DOHH2 (cell line): Measurements from ENCODE around the gene FRMD4B.

Experiments used
- H3F3A ChIP-seq: fragments of 200-600 bp; sonication (generic), shearing (Covaris generic); 2 replicates; pipeline ENCODE4 v1.6.0; 2016; ENCODE audit warnings: antibody characterized with exemption, mild to moderate bottlenecking; ENCODE audit not compliant: control insufficient read depth, insufficient read depth
- H3K27ac ChIP-seq: fragments of 200-600 bp; sonication (generic); 2 replicates; pipeline ENCODE4 v1.5.1; 2014; ENCODE audit warnings: low read depth, mild to moderate bottlenecking, low read length, moderate library complexity
- H3K27me3 ChIP-seq: fragments of 200-600 bp; sonication (generic); 2 replicates; pipeline ENCODE4 v1.6.1; 2014; ENCODE audit warnings: mild to moderate bottlenecking, low read length, mixed read lengths; ENCODE audit not compliant: control insufficient read depth
- H3K36me3 ChIP-seq: fragments of 200-600 bp; sonication (generic); 2 replicates; pipeline ENCODE4 v1.6.1; 2014; ENCODE audit warnings: mild to moderate bottlenecking, low read length, moderate library complexity, mixed read lengths; ENCODE audit not compliant: control insufficient read depth
- H3K4me1 ChIP-seq: fragments of 200-600 bp; sonication (generic); 2 replicates; pipeline ENCODE4 v1.6.1; 2014; ENCODE audit warnings: mild to moderate bottlenecking, low read length, mixed read lengths; ENCODE audit not compliant: control insufficient read depth
- H3K4me2 ChIP-seq: fragments of 200-600 bp; sonication (generic); 2 replicates; pipeline ENCODE4 v1.6.0; 2014; ENCODE audit warnings: mild to moderate bottlenecking, low read length, moderate library complexity
- H3K4me3 ChIP-seq: fragments of 200-600 bp; sonication (generic); 2 replicates; pipeline ENCODE4 v1.5.1; 2014; ENCODE audit warnings: mild to moderate bottlenecking, low read length, mixed read lengths
- H3K79me2 ChIP-seq: fragments of 200-600 bp; sonication (generic); 2 replicates; pipeline ENCODE4 v1.6.1; 2014; ENCODE audit warnings: mild to moderate bottlenecking, low read length, mixed read lengths; ENCODE audit not compliant: control insufficient read depth
- H3K9me2 ChIP-seq: fragments of 200-600 bp; sonication (generic); replicated peaks from 2 replicates; pipeline ENCODE4 v1.6.1; 2014; ENCODE audit warnings: mild to moderate bottlenecking, low read length, mixed read lengths; ENCODE audit not compliant: control insufficient read depth
- H3K9me3 ChIP-seq: fragments of 200-600 bp; sonication (generic); 2 replicates; pipeline ENCODE4 v1.6.1; 2014; ENCODE audit warnings: antibody characterized with exemption, low read length, mixed read lengths; ENCODE audit not compliant: control insufficient read depth, insufficient read depth
- H4K20me1 ChIP-seq: fragments of 200-600 bp; sonication (generic); 2 replicates; pipeline ENCODE4 v1.6.0; 2014; ENCODE audit warnings: low read depth, mild to moderate bottlenecking, antibody characterized with exemption, low read length, moderate library complexity; ENCODE audit not compliant: control insufficient read depth, insufficient read depth
- EZH2phosphoT487 ChIP-seq: fragments of 200-600 bp; sonication (generic); IDR thresholded peaks from 2 replicates; pipeline ENCODE4 v1.6.1; 2017; ENCODE audit warnings: borderline replicate concordance, mild to moderate bottlenecking, antibody characterized with exemption, low read length, moderate library complexity, mixed read lengths
- TF ChIP-seq, protein P1 (sequence below): fragments of 200-600 bp; sonication (generic); IDR thresholded peaks from one replicate; pipeline ENCODE4 v1.5.1; 2014; ENCODE audit warnings: antibody characterized with exemption, mild to moderate bottlenecking, low read depth, low read length; ENCODE audit not compliant: poor library complexity, severe bottlenecking

Gene FRMD4B

DNA sequence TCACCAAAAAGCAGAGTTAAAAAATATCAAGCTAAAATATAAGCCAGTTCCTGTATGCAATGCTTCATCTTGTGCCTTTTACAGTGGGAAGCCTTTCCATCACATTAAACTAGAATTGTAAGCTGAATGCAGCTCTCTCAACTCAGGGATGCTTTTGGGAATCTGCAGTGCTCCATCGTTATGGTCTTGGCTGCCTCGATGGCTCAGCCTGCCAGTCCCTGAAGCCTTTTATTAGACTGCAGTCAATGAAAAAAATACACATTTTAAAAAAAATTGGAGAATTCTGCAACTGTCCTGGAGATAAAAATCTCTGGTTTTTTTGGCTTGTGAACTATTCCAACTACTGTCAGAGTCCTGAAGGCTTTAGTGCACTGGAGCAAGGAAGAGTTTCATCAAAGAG is 53.0 kb downstream of the FRMD4B start:
- Histone ChIP-seq H3K4me2 (no peak overlapping the region), H3K4me3 (no peak overlapping the region), H3K79me2 (no peaks in the 10 kb centered on the region), H4K20me1 (no peaks in the 10 kb centered on the region), H3K27ac (no peak overlapping the region), H3F3A (no peaks in the 10 kb centered on the region), H3K36me3 (no peaks in the 10 kb centered on the region), H3K9me2 (no peaks in the 10 kb centered on the region), H3K4me1 (no peaks in the 10 kb centered on the region), H3K27me3 (no peaks in the 10 kb centered on the region), H3K9me3 (peaks cover 3% of the 10 kb centered on the region; the same call in 1 of the 2 replicates)
- TF ChIP-seq, protein P1, sequence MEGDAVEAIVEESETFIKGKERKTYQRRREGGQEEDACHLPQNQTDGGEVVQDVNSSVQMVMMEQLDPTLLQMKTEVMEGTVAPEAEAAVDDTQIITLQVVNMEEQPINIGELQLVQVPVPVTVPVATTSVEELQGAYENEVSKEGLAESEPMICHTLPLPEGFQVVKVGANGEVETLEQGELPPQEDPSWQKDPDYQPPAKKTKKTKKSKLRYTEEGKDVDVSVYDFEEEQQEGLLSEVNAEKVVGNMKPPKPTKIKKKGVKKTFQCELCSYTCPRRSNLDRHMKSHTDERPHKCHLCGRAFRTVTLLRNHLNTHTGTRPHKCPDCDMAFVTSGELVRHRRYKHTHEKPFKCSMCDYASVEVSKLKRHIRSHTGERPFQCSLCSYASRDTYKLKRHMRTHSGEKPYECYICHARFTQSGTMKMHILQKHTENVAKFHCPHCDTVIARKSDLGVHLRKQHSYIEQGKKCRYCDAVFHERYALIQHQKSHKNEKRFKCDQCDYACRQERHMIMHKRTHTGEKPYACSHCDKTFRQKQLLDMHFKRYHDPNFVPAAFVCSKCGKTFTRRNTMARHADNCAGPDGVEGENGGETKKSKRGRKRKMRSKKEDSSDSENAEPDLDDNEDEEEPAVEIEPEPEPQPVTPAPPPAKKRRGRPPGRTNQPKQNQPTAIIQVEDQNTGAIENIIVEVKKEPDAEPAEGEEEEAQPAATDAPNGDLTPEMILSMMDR, result no peak
- TF ChIP-seq EZH2phosphoT487, result no peak

DNA sequence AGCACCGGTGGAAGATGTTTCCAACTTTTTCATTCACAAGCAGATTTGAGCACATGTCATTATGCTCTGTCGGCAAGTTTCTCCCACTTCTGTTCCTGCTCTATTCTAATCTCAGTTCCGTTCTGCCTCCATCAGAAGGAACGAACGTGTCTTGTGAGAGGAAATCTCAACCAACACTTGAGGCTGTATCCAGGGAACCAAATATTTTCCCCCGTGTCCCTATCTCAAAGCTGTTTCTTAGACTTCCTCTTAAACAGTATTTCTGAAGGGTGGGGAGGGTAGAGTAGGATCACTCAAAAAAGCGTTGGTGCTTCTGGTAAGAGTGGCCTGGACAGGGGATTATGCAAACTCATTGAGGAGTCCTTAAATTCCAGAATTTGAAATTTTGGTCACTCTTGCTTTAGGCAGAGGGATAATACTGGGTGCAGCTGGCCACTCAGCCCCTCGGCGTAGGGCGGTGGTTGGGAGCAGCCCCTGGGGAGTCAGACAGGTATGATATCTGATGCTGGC is 54.9 kb downstream of the FRMD4B start:
- no peak overlapping the region for H3K4me2 ChIP-seq
- H3K9me2 ChIP-seq, result no peaks in the 10 kb centered on the region
- H4K20me1 ChIP-seq, result no peaks in the 10 kb centered on the region
- peaks cover 5% of the 10 kb centered on the region for H3K4me1 ChIP-seq
- no peaks in the 10 kb centered on the region; the same call in 1 of the 2 replicates for H3K9me3 ChIP-seq
- no peaks in the 10 kb centered on the region for H3K79me2 ChIP-seq
- no peaks in the 10 kb centered on the region for H3F3A ChIP-seq
- TF ChIP-seq EZH2phosphoT487, result no peak
- TF ChIP-seq, protein P1, result no peak
- H3K36me3 ChIP-seq, result no peaks in the 10 kb centered on the region
- H3K4me3 ChIP-seq, result no peak overlapping the region
- H3K27ac ChIP-seq, result no peak overlapping the region
- peaks cover 3% of the 10 kb centered on the region; the same call in 1 of the 2 replicates for H3K27me3 ChIP-seq

DNA sequence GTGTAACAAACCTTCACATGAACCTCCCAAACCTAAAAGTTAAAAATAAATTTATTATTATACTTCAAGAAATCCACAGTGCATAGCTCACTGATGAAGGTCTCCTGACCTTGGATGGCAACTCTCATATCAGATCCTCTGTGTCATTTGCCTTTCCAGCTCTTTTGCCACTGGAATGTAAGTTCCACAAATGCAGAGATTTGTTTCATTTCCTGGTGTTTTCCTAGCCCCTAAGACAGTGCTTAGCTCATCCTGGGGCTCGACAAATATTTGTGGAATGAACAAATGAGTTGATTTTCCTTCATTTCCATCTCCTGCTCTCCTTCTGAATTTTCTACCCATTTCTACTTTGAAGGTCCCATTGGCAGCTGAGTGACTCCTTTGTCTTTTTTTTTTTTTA is 56.0 kb downstream of the FRMD4B start:
- Histone ChIP-seq H4K20me1 (no peaks in the 10 kb centered on the region), H3K4me1 (peaks cover 5% of the 10 kb centered on the region), H3K79me2 (no peaks in the 10 kb centered on the region), H3K9me3 (no peaks in the 10 kb centered on the region), H3F3A (no peaks in the 10 kb centered on the region), H3K9me2 (no peaks in the 10 kb centered on the region), H3K4me2 (no peak overlapping the region), H3K27me3 (peaks cover 3% of the 10 kb centered on the region; the same call in 1 of the 2 replicates), H3K4me3 (no peak overlapping the region), H3K36me3 (no peaks in the 10 kb centered on the region), H3K27ac (no peak overlapping the region)
- TF ChIP-seq, protein P1, result no peak
- no peak for TF ChIP-seq EZH2phosphoT487

DNA sequence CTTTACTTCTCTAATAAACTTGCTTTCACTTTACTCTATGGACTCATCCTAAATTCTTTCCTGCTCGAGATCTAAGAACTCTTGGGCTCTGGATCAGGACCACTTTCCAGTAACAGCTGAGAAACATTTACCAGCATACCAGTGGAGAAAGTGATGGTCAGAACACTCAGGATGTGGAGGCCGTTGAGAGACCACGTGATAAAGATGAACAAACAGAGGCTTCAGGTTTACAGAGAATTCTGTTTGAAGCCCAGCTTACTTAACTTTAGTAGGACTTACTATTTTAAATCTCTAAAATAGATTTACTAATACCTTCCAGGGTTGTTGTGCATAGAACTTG is 57.0 kb downstream of the FRMD4B start:
- H3K4me3 ChIP-seq, result no peak overlapping the region
- TF ChIP-seq EZH2phosphoT487, result no peak
- TF ChIP-seq, protein P1, result no peak
- H3K4me1 ChIP-seq, result peaks cover 5% of the 10 kb centered on the region
- no peak overlapping the region for H3K27ac ChIP-seq
- no peaks in the 10 kb centered on the region for H3K9me3 ChIP-seq
- no peaks in the 10 kb centered on the region for H3K79me2 ChIP-seq
- H3F3A ChIP-seq, result no peaks in the 10 kb centered on the region
- H3K36me3 ChIP-seq, result no peaks in the 10 kb centered on the region
- no peak overlapping the region for H3K4me2 ChIP-seq
- no peaks in the 10 kb centered on the region for H3K9me2 ChIP-seq
- no peaks in the 10 kb centered on the region for H4K20me1 ChIP-seq
- H3K27me3 ChIP-seq, result peaks cover 3% of the 10 kb centered on the region; the same call in 1 of the 2 replicates
